BLaER1 (cell line): ENCODE measurements around the gene ZP2.

ENCODE experiments used
- H3K27ac ChIP-seq: shearing (Covaris generic); formaldehyde crosslinking; 2 replicates; pipeline ENCODE4 v1.8.1; 2022
- H3K27me3 ChIP-seq: shearing (Covaris generic); formaldehyde crosslinking; 2 replicates; pipeline ENCODE4 v1.8.1; 2022
- H3K36me3 ChIP-seq: shearing (Covaris generic); formaldehyde crosslinking; 2 replicates; pipeline ENCODE4 v1.8.1; 2022
- H3K4me1 ChIP-seq: shearing (Covaris generic); formaldehyde crosslinking; 2 replicates; pipeline ENCODE4 v1.8.1; 2022
- H3K4me2 ChIP-seq: shearing (Covaris generic); formaldehyde crosslinking; 2 replicates; pipeline ENCODE4 v1.8.1; 2022
- H3K4me3 ChIP-seq: shearing (Covaris generic); formaldehyde crosslinking; 2 replicates; pipeline ENCODE4 v1.8.1; 2022
- H3K9ac ChIP-seq: shearing (Covaris generic); formaldehyde crosslinking; 2 replicates; pipeline ENCODE4 v1.8.1; 2022
- H3K9me3 ChIP-seq: shearing (Covaris generic); formaldehyde crosslinking; 2 replicates; pipeline ENCODE4 v1.8.1; 2022
- H4K20me1 ChIP-seq: shearing (Covaris generic); formaldehyde crosslinking; 2 replicates; pipeline ENCODE4 v1.8.1; 2022
- Cebpa-rat ChIP-seq: shearing (Covaris generic); IDR thresholded peaks from 2 replicates; pipeline ENCODE4 v1.8.1; 2022

The ZP2 gene

DNA sequence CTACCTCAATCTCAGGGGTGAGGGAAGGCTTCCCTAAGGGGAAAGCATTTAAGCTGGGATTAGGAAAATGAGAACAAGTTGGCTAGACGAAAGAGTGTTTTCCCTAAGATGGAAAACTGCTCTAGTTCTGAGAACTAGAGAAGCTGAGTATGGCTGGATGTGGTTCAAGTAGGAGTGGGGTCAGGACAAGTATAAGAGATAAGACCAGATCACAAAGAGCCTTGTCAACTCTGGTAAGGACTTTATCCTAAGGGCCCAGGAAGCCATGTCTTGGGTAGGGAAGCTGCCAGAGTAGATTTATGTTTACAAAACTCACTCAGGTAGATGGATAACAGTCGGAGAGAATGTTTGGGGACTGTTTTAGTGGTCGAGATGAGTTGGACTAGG is 23.8 kb upstream of the ZP2 start:
- no peak for TF ChIP-seq Cebpa-rat
- no peaks in the 10 kb centered on the region for H3K27me3 ChIP-seq
- no peak overlapping the region for H3K9ac ChIP-seq
- H3K27ac ChIP-seq: no peak overlapping the region
- H3K4me1 ChIP-seq: no peaks in the 10 kb centered on the region
- no peaks in the 10 kb centered on the region for H3K36me3 ChIP-seq
- no peak overlapping the region for H3K4me2 ChIP-seq
- H3K4me3 ChIP-seq: no peak overlapping the region
- H4K20me1 ChIP-seq: no peaks in the 10 kb centered on the region
- no peaks in the 10 kb centered on the region for H3K9me3 ChIP-seq

DNA sequence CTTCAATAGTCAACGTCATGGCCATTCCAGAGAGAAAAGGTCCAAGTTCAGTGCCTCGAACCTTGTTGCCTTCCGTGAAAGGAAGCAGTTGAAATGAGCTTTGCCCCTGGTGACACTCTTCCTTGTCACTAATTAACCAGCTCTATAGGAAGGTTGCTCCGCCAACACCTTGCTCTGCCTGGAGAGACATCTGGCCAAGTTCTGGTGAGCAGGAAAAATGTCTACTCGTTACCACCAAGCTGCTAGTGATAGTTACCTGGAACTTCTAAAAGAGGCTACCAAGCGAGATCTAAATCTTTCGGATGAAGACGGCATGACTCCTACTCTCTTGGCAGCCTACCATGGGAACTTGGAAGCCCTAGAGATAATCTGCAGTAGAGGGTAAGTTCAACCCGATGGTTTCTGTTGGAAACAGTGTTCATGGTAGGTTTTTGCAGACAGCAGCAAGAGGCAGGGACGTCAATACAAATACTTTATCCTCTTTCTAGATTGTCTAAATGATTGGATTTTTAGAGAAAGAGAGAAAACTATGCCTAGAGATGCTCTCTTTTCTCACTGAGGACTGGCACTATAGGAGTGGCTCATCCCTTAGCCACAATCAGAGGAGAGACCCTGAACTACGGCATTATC is 22.3 kb upstream of the ZP2 start, which contains the start of gene ANKS4B:
Gene ANKS4B, plus strand, starts transcription at position 179 of the 630 bp plus-strand sequence. Its CDS starts 39 bp downstream, at position 218.
- Histone ChIP-seq H3K9me3 (no peaks in the 10 kb centered on the region), H3K4me1 (no peaks in the 10 kb centered on the region), H3K4me3 (no peak within 1 kb of the TSS), H4K20me1 (no peaks in the 10 kb centered on the region), H3K4me2 (no peak within 1 kb of the TSS), H3K36me3 (no peaks in the 10 kb centered on the region), H3K27ac (no peak within 1 kb of the TSS), H3K27me3 (no peaks in the 10 kb centered on the region), H3K9ac (no peak within 1 kb of the TSS)
- TF ChIP-seq Cebpa-rat: no peak

DNA sequence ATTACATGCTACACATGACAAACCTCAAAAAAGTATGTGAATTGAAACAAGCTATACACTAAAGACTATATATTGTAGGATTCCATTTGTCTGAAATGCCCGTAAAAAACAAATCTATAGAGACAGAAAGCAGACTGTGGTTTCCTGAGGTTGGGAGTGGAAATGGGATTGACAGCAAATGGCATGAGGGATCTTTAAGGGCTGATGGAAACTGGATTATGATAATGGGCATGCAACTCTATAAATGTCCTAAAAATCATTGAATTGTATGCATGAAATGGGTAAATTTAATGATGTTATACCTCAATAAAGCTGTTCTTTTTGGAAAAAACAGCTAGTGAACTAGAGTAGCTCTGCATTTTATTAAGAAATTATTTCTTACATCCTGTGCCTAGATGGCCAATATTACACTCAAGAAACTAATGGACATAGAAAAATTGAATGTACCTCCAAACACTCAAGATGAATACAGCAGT is 21.7 kb upstream of the ZP2 start:
- Histone ChIP-seq H3K4me3 (no peak overlapping the region), H3K4me2 (no peak overlapping the region), H3K27ac (no peak overlapping the region), H3K36me3 (no peaks in the 10 kb centered on the region), H3K27me3 (no peaks in the 10 kb centered on the region), H3K9me3 (no peaks in the 10 kb centered on the region), H3K9ac (no peak overlapping the region), H4K20me1 (no peaks in the 10 kb centered on the region), H3K4me1 (no peaks in the 10 kb centered on the region)
- no peak for TF ChIP-seq Cebpa-rat

DNA sequence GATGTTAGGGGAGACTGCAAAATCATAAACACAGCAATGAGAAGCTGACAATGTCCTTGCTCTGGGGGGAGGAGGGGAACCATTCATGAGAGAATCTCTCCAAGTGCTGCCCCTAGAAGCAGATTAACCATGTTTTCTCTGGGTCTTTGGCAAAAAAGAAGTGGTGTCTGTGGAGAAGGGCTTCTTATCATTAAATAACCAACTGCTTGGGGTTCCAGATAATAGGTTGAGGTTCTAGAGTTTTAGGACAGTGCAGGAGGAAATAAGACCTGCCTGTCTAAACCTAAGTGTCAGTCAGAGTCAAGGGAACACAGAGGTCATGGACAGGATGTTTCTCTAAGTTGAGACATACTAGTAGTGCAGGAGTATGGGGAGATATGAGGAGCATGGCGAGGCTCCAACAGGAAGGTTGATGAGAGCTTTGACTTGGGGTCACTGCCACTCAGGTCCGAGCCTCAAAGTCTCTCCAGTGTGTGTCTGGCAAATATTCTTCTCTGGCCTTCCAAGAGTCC is 17.0 kb upstream of the ZP2 start:
- Histone ChIP-seq H3K9me3 (no peaks in the 10 kb centered on the region), H3K27me3 (no peaks in the 10 kb centered on the region), H3K36me3 (no peaks in the 10 kb centered on the region), H4K20me1 (no peaks in the 10 kb centered on the region), H3K27ac (no peak overlapping the region), H3K4me2 (no peak overlapping the region), H3K4me3 (no peak overlapping the region), H3K9ac (no peak overlapping the region), H3K4me1 (no peaks in the 10 kb centered on the region)
- TF ChIP-seq Cebpa-rat: no peak

- no peak overlapping the region for H3K4me3 ChIP-seq
- H3K27me3 ChIP-seq: no peaks in the 10 kb centered on the region
- no peaks in the 10 kb centered on the region for H4K20me1 ChIP-seq
- TF ChIP-seq Cebpa-rat: no peak
- no peaks in the 10 kb centered on the region for H3K9me3 ChIP-seq
- no peak overlapping the region for H3K27ac ChIP-seq
- H3K4me2 ChIP-seq: no peak overlapping the region
- peaks cover 2% of the 10 kb centered on the region; the same call in 1 of the 2 replicates for H3K4me1 ChIP-seq
- H3K9ac ChIP-seq: no peak overlapping the region
- no peaks in the 10 kb centered on the region for H3K36me3 ChIP-seq
Measured at GRCh38 chr16:21227866-21228265, 16.5 kb upstream of the ZP2 start.

DNA sequence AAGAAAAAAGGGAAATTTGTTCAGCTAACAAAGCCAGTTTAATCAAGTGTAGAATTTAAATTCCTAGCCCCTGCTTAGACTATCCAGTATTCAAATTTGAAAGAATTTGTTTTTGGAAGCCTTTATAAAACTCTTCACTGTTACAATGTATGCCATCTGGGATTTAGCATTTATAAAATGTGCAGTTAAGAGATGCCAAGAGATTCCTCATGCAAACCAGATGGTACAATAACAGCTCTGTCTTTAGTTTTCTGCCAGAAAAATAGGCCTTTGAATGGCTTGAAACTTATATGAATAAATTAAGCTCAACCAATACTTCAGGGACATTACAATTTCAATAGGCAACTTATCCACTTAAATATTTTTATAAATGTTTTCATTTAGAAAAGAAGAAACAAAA is 15.4 kb upstream of the ZP2 start:
- H3K27ac ChIP-seq: no peak overlapping the region
- no peak overlapping the region for H3K4me3 ChIP-seq
- peaks cover 5% of the 10 kb centered on the region; the same call in 1 of the 2 replicates for H3K4me1 ChIP-seq
- H4K20me1 ChIP-seq: no peaks in the 10 kb centered on the region
- H3K36me3 ChIP-seq: no peaks in the 10 kb centered on the region
- TF ChIP-seq Cebpa-rat: no peak
- no peaks in the 10 kb centered on the region for H3K27me3 ChIP-seq
- H3K9me3 ChIP-seq: no peaks in the 10 kb centered on the region
- no peak overlapping the region for H3K4me2 ChIP-seq
- no peak overlapping the region for H3K9ac ChIP-seq

DNA sequence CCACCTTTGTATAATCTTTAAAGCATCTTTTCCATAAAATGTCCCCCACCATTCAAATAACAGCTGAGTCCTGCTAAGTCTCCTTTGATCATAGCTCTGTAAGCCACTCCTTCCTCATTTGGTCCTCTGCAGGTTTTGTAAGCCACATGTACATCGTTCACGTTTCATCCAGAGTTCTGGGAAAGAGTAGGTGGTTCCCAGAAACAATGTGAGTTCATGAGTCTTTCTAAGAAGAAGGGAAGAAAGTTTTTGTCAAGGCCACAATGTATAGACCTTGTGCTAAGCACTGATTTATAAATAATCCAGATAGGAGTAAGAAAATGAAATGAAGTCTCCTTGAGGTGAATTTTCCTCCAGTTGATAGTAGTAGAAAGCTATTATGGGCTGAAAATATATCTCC is 13.4 kb upstream of the ZP2 start:
- no peak overlapping the region for H3K4me2 ChIP-seq
- H3K36me3 ChIP-seq: no peaks in the 10 kb centered on the region
- H3K9me3 ChIP-seq: no peaks in the 10 kb centered on the region
- H4K20me1 ChIP-seq: no peaks in the 10 kb centered on the region
- H3K4me1 ChIP-seq: peaks cover 5% of the 10 kb centered on the region; the same call in 1 of the 2 replicates
- H3K9ac ChIP-seq: no peak overlapping the region
- no peak for TF ChIP-seq Cebpa-rat
- no peak overlapping the region for H3K27ac ChIP-seq
- H3K27me3 ChIP-seq: no peaks in the 10 kb centered on the region
- H3K4me3 ChIP-seq: no peak overlapping the region

DNA sequence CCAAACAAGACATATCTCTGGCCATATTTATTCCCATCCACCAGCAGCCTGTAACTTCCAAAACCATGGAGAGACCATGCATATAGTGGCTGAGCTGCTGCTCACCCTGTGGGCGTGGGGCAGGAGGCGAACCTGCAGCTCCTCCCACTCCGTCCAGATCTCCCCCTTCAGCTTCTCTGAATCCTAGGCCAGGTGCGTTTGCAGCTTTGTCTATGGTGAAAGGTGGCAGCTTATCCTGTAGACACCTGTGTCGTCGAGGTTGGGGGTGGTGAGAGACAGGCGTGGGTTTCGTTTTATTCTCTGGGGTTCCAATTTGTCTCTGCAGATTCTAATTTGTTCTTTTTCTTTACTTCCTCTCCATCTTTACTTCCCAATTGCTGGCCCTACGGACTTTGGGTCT is 12.4 kb upstream of the ZP2 start:
- Histone ChIP-seq H3K9ac (no peak overlapping the region), H3K4me3 (no peak overlapping the region), H3K4me1 (peaks cover 5% of the 10 kb centered on the region; the same call in 1 of the 2 replicates), H4K20me1 (no peaks in the 10 kb centered on the region), H3K27me3 (no peaks in the 10 kb centered on the region), H3K9me3 (no peaks in the 10 kb centered on the region), H3K4me2 (no peak overlapping the region), H3K36me3 (no peaks in the 10 kb centered on the region), H3K27ac (no peak overlapping the region)
- TF ChIP-seq Cebpa-rat: no peak

- Histone ChIP-seq H3K4me3 (no peak overlapping the region), H4K20me1 (no peaks in the 10 kb centered on the region), H3K9ac (no peak overlapping the region), H3K27me3 (no peaks in the 10 kb centered on the region), H3K27ac (no peak overlapping the region), H3K9me3 (no peaks in the 10 kb centered on the region), H3K4me1 (peaks cover 5% of the 10 kb centered on the region; the same call in 1 of the 2 replicates), H3K4me2 (no peak overlapping the region), H3K36me3 (no peaks in the 10 kb centered on the region)
- TF ChIP-seq Cebpa-rat: no peak
Measured at GRCh38 chr16:21222495-21223337, 11.3 kb upstream of the ZP2 start.

DNA sequence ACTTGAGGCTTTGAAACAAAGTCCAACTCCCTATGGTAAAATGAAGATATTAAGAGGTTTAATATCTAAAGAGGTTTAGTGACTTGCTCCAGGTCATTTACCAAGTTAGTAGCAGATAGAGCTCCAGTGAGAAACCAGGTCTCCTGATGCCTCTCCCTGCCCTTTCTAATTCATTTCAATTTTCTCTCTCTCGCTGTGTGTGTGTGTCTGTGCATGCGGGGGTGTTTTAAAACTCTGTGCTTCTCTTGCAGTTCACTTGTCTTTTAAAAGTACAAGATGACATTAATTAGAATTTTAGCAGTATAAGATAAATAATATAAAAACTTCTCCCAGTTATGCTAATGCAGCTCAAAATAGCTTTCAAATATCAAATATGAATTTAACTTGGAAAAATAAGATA is 8.2 kb upstream of the ZP2 start:
- Histone ChIP-seq H4K20me1 (no peaks in the 10 kb centered on the region), H3K9me3 (no peaks in the 10 kb centered on the region), H3K27me3 (no peaks in the 10 kb centered on the region), H3K4me3 (no peak overlapping the region), H3K9ac (no peak overlapping the region), H3K4me2 (no peak overlapping the region), H3K4me1 (peaks cover 5% of the 10 kb centered on the region; the same call in 1 of the 2 replicates), H3K36me3 (no peaks in the 10 kb centered on the region), H3K27ac (no peak overlapping the region)
- no peak for TF ChIP-seq Cebpa-rat
